ENCODE results near the gene CEACAM7.
"Not testable (repeated sequence)": the region's sequence is repeated elsewhere in the genome, so short reads cannot be mapped to it uniquely, and the experiment has no call there.

CEACAM7 gene

GRCh38 chr19:41688098-41688497 lies at the start of gene CEACAM7:
Gene CEACAM7, minus strand, starts transcription at chr19:41688270. Its CDS starts 105 bp downstream, at chr19:41688165.
- no peak for DNase-seq
- in situ Hi-C loops (cut with MboI; ENCODE audit: low pct_unique_long_range_greater_than_20kb, low sequenced_read_pairs) = no loop called here

DNA sequence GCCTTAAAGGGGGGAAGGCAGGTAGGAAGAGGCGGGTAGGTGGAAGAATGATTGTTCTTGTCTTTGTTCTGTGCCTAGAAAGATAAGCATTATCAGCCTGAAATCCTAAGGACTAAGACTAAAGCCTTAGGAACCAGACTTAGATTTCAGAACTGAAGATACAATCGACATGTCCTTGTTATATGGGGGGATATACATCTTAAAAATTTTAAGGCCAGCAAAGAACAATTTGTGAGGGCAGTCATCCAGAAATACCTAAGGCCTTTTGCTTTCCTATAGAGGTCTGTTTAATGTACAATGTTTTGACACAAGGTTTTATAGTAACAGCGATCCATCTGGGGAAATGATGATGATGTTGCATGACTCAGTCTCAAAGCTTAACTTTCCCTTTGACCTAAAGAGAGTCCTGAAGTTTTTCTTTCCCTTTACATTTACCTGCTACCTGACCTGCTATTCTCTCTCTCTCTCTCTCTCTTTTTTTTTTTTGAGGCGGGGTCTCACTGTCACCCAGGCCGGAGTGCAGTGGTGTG lies 47.1 kb upstream of the CEACAM7 start:
- in situ Hi-C loops (cut with MboI; ENCODE audit: low pct_unique_long_range_greater_than_20kb, low sequenced_read_pairs) = no loop called here
- DNase-seq = no peak

DNA sequence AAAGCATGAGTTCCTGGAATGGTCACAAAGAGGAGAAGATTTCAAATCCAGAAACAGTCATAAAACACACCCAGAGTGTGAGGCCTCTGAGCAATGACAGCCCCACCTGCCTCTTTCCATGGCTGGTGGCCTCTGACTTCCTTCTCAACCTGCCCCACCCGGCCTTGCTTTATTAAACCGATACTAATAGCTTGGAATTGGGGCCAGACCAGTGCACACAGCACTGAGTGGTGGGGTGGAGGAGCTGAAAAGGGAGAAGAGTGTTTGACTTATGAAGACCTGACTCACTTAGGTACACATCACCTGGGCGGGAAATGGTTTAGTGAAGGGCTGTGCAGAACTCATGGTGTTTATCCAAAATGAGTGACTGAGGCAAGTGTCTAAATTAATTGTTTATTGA lies 46.5 kb upstream of the CEACAM7 start:
- in situ Hi-C loops (cut with MboI; ENCODE audit: low pct_unique_long_range_greater_than_20kb, low sequenced_read_pairs) = no loop called here
- DNase-seq = no peak

DNA sequence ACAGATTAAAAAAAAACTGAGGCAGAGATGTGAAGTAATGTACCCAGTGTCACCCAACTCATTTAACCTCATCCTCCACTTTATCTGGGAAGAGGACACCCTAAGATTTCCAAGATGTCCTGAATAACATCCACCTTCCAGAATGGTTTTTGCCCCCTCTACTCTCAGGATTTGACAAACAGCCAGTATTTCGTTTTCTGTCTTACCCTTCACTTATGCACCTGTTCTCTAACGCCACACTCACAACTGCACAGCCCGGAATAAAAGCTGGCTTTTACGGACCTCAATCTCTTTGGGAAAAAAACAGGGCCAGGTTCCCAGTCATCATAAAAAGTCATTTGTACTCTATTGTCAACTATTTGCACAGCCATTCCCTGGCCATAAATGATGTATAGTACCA lies 46.1 kb upstream of the CEACAM7 start:
- in situ Hi-C loops (cut with MboI; ENCODE audit: low pct_unique_long_range_greater_than_20kb, low sequenced_read_pairs) = no loop called here

GRCh38 chr19:41726493-41726892 lies 38.4 kb upstream of the CEACAM7 start:
- in situ Hi-C loops (cut with MboI; ENCODE audit: low pct_unique_long_range_greater_than_20kb, low sequenced_read_pairs) = no loop called here

More for the DNA sequence above, 46.1 kb upstream of the CEACAM7 start:
- no peak for DNase-seq

GRCh38 chr19:41720103-41720502 lies 32.0 kb upstream of the CEACAM7 start:
- in situ Hi-C loops (cut with MboI; ENCODE audit: low pct_unique_long_range_greater_than_20kb, low sequenced_read_pairs) = no loop called here
- DNase-seq = no peak

More at GRCh38 chr19:41726493-41726892, 38.4 kb upstream of the CEACAM7 start:
- DNase-seq = no peak

- DNase-seq = no peak
- in situ Hi-C loops (cut with MboI; ENCODE audit: low pct_unique_long_range_greater_than_20kb, low sequenced_read_pairs) = no loop called here
Measured at GRCh38 chr19:41718761-41719160, 30.7 kb upstream of the CEACAM7 start.

DNA sequence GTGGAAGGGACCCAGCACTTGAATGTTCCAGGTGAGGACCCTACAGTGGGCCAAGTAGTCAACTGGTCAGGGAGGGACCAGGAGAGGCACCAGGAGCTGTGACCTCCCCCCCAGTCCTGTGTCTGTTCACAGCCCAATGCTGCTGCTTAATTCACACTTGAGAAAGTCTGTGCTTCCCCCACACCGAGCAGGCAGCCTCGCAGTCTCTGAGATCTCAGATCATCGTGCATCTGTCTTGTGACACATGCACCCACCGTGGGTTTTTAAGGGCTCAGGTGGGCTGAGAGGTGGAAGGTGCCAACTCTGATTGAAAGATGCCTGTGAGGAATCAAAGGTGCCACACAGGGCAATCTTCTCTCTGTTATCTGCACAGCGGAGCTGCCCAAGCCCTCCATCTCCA lies 26.5 kb upstream of the CEACAM7 start:
- in situ Hi-C loops (cut with MboI; ENCODE audit: low pct_unique_long_range_greater_than_20kb, low sequenced_read_pairs) = no loop called here
- no peak for DNase-seq

GRCh38 chr19:41711376-41712261 lies 23.5 kb upstream of the CEACAM7 start:
- DNase-seq = no peak

DNA sequence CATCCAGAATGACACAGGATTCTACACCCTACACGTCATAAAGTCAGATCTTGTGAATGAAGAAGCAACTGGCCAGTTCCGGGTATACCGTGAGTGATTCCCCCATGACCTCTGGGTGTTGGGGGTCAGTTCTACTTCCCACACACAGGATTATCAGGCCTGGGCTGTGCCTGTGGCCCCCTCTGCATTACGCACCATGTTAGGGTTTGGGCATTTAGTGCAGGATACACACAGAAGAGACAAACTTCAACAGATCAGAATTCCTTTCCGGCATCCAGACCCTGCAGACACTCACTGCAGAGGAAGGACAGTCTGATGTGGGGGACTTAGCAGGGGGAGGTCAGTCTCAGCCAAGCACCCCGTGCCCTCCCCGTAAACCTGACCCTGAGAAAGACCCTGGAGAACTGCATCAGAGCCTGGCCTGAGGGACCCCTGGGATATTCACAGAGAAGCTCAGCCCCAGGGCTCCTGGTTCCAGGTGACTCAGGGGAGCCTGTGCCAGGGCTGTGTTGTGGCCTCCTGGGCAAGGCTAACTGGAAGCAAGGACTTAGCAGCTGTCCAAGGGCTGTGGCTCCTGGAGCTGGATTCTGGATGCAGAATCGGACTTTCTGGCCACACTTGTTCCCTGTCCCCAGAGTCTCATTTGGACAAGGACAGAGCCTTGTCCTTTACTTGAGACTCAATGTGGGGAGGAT lies 22.0 kb upstream of the CEACAM7 start:
- no peak for DNase-seq
- in situ Hi-C loops (cut with MboI; ENCODE audit: low pct_unique_long_range_greater_than_20kb, low sequenced_read_pairs) = no loop called here

More at GRCh38 chr19:41711376-41712261, 23.5 kb upstream of the CEACAM7 start:
- in situ Hi-C loops (cut with MboI; ENCODE audit: low pct_unique_long_range_greater_than_20kb, low sequenced_read_pairs) = no loop called here

GRCh38 chr19:41709516-41709915 lies 21.4 kb upstream of the CEACAM7 start:
- in situ Hi-C loops (cut with MboI; ENCODE audit: low pct_unique_long_range_greater_than_20kb, low sequenced_read_pairs); DNase-seq: not testable (repeated sequence)

- DNase-seq = no peak
- in situ Hi-C loops (cut with MboI; ENCODE audit: low pct_unique_long_range_greater_than_20kb, low sequenced_read_pairs) = no loop called here
Measured at GRCh38 chr19:41708481-41708880, 20.4 kb upstream of the CEACAM7 start, which contains the start of gene CEACAM5. Gene CEACAM5, plus strand, starts transcription at chr19:41708626. Its CDS starts 106 bp downstream, at chr19:41708732.

GRCh38 chr19:41707871-41708371 lies 19.9 kb upstream of the CEACAM7 start:
- no peak for DNase-seq
- in situ Hi-C loops (cut with MboI; ENCODE audit: low pct_unique_long_range_greater_than_20kb, low sequenced_read_pairs) = no loop called here

DNA sequence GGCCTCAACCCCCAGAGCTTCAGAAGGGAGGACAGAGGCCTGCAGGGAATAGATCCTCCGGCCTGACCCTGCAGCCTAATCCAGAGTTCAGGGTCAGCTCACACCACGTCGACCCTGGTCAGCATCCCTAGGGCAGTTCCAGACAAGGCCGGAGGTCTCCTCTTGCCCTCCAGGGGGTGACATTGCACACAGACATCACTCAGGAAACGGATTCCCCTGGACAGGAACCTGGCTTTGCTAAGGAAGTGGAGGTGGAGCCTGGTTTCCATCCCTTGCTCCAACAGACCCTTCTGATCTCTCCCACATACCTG lies 19.4 kb upstream of the CEACAM7 start:
- no peak for DNase-seq

DNA sequence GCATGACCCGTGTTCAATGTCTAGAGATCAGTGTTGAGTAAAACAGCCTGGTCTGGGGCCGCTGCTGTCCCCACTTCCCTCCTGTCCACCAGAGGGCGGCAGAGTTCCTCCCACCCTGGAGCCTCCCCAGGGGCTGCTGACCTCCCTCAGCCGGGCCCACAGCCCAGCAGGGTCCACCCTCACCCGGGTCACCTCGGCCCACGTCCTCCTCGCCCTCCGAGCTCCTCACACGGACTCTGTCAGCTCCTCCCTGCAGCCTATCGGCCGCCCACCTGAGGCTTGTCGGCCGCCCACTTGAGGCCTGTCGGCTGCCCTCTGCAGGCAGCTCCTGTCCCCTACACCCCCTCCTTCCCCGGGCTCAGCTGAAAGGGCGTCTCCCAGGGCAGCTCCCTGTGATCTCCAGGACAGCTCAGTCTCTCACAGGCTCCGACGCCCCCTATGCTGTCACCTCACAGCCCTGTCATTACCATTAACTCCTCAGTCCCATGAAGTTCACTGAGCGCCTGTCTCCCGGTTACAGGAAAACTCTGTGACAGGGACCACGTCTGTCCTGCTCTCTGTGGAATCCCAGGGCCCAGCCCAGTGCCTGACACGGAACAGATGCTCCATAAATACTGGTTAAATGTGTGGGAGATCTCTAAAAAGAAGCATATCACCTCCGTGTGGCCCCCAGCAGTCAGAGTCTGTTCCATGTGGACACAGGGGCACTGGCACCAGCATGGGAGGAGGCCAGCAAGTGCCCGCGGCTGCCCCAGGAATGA lies 18.9 kb upstream of the CEACAM7 start:
- peak; percentile 86 for DNase-seq
- in situ Hi-C loops (cut with MboI; ENCODE audit: low pct_unique_long_range_greater_than_20kb, low sequenced_read_pairs) = no loop called here

More for the DNA sequence above, 19.4 kb upstream of the CEACAM7 start:
- in situ Hi-C loops (cut with MboI; ENCODE audit: low pct_unique_long_range_greater_than_20kb, low sequenced_read_pairs) = no loop called here

- peak; percentile 45 for DNase-seq
- in situ Hi-C loops (cut with MboI; ENCODE audit: low pct_unique_long_range_greater_than_20kb, low sequenced_read_pairs) = no loop called here
Measured at GRCh38 chr19:41705393-41706174, 17.5 kb upstream of the CEACAM7 start.

DNA sequence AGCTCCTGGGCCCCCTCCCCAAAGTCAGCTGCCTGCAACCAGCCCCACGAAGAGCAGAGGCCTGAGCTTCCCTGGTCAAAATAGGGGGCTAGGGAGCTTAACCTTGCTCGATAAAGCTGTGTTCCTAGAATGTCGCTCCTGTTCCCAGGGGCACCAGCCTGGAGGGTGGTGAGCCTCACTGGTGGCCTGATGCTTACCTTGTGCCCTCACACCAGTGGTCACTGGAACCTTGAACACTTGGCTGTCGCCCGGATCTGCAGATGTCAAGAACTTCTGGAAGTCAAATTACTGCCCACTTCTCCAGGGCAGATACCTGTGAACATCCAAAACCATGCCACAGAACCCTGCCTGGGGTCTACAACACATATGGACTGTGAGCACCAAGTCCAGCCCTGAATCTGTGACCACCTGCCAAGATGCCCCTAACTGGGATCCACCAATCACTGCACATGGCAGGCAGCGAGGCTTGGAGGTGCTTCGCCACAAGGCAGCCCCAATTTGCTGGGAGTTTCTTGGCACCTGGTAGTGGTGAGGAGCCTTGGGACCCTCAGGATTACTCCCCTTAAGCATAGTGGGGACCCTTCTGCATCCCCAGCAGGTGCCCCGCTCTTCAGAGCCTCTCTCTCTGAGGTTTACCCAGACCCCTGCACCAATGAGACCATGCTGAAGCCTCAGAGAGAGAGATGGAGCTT lies 15.7 kb upstream of the CEACAM7 start:
- DNase-seq = no peak
- in situ Hi-C loops (cut with MboI; ENCODE audit: low pct_unique_long_range_greater_than_20kb, low sequenced_read_pairs) = no loop called here

DNA sequence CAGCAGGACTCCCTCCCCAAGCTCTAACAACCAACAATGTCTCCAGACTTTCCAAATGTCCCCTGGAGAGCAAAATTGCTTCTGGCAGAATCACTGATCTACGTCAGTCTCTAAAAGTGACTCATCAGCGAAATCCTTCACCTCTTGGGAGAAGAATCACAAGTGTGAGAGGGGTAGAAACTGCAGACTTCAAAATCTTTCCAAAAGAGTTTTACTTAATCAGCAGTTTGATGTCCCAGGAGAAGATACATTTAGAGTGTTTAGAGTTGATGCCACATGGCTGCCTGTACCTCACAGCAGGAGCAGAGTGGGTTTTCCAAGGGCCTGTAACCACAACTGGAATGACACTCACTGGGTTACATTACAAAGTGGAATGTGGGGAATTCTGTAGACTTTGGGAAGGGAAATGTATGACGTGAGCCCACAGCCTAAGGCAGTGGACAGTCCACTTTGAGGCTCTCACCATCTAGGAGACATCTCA lies 14.1 kb upstream of the CEACAM7 start:
- in situ Hi-C loops (cut with MboI; ENCODE audit: low pct_unique_long_range_greater_than_20kb, low sequenced_read_pairs) = no loop called here

More for the DNA sequence above, 14.1 kb upstream of the CEACAM7 start:
- no peak for DNase-seq
